IPS-20b (cell line): ENCODE measurements around the gene NLRP9.

Experiments used
- H3K27ac ChIP-seq: one replicate; pipeline ENCODE4 v1.5.1; 2013; ENCODE audit warnings: low read length
- H3K27me3 ChIP-seq: 2 replicates; pipeline ENCODE4 v1.6.1; 2013; ENCODE audit warnings: mild to moderate bottlenecking, low read length, inconsistent platforms; ENCODE audit not compliant: insufficient read depth
- H3K36me3 ChIP-seq: 2 replicates; pipeline ENCODE4 v1.6.1; 2013; ENCODE audit warnings: low read depth, mild to moderate bottlenecking, inconsistent platforms, low read length, moderate library complexity; ENCODE audit not compliant: insufficient read depth
- H3K4me1 ChIP-seq: 2 replicates; pipeline ENCODE4 v1.6.1; 2013; ENCODE audit warnings: mild to moderate bottlenecking, control low read depth, inconsistent platforms, low read length, moderate library complexity; ENCODE audit not compliant: insufficient read depth
- H3K4me3 ChIP-seq: 2 replicates; pipeline ENCODE4 v1.5.1; 2013; ENCODE audit warnings: mild to moderate bottlenecking, low read length, inconsistent platforms
- H3K9ac ChIP-seq: 2 replicates; pipeline ENCODE4 v1.6.1; 2013; ENCODE audit warnings: low read depth, mild to moderate bottlenecking, inconsistent platforms, low read length, moderate library complexity
- H3K9me3 ChIP-seq: 2 replicates; pipeline ENCODE4 v1.6.1; 2013; ENCODE audit warnings: mild to moderate bottlenecking, low read depth, low read length, inconsistent platforms; ENCODE audit not compliant: insufficient read depth

NLRP9 gene

GRCh38 chr19:55700813-55701212 is 37.4 kb downstream of the NLRP9 start:
- Histone ChIP-seq H3K4me3 (no peak overlapping the region), H3K9ac (no peak overlapping the region), H3K9me3 (peaks cover 27% of the 10 kb centered on the region), H3K27me3 (no peaks in the 10 kb centered on the region), H3K4me1 (no peaks in the 10 kb centered on the region), H3K27ac (no peak overlapping the region), H3K36me3 (peaks cover 33% of the 10 kb centered on the region)

DNA sequence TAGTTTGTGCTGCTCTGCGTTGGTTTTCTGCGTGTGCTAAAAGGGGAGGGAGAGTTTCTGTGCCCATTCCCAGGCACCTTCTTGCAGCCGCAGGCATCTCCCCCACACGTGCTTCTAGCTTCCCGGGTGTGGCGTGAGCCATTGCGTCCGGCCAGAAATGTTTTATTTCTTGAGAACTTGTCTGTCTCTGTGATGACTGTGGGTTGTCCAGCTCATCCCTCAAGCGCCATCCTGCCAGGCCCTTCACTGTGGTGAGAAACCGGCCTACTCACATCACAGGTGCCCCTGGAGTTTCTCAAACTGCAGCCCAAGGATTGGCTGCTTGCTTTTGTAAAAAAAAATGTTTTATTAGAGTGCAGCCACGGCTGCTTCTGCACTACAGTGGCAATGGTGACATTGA is 39.0 kb downstream of the NLRP9 start:
- Histone ChIP-seq H3K27ac (no peak overlapping the region), H3K9ac (no peak overlapping the region), H3K36me3 (peaks cover 41% of the 10 kb centered on the region), H3K27me3 (no peaks in the 10 kb centered on the region), H3K4me3 (no peak overlapping the region), H3K9me3 (peaks cover 14% of the 10 kb centered on the region), H3K4me1 (no peaks in the 10 kb centered on the region)

DNA sequence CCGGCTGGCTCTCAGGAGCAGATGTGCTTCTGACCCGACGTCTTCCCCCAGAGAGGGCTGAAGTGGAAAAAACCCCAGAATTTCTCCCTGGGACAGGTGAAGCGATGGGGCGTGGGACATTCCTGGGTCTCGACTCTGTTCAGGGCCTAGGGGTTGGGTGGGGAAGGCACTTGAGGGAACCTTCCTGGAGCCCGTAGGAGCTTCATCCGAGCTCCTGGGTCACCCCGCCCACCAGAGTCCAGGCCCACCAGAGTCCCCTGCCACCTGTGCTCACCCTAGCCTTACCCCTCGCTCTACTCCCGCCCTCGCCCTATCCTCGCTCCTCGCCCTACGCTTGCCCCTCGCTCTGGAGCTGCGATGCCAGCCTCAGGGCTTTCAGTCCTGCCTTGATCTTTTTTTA is 39.9 kb downstream of the NLRP9 start:
- peaks cover 46% of the 10 kb centered on the region for H3K36me3 ChIP-seq
- H3K4me1 ChIP-seq: no peaks in the 10 kb centered on the region
- peaks cover 5% of the 10 kb centered on the region; the same call in 1 of the 2 replicates for H3K9me3 ChIP-seq
- no peak overlapping the region for H3K4me3 ChIP-seq
- no peak overlapping the region for H3K27ac ChIP-seq
- no peak overlapping the region for H3K9ac ChIP-seq
- no peaks in the 10 kb centered on the region for H3K27me3 ChIP-seq

DNA sequence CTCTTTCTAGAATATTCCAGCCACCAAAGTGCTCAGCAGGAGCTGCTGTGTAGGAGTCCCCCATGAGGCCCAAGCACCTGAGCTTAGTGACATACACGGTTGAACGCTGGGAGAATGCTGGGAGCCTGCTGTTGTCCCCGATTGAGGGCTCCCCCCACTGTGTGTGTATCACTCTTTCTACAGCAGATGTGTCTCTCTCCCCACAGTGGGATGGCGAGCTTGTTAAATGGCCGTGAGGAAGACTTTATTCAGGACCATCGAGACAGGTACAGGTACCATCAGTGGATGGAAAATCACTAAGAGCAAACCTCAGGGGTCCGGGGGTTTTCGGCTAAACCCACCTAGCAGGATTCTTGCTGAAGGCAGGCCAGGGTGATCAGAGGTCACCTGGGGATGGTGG is 40.5 kb downstream of the NLRP9 start:
- H3K9ac ChIP-seq: no peak overlapping the region
- H3K27me3 ChIP-seq: no peaks in the 10 kb centered on the region
- peaks cover 5% of the 10 kb centered on the region; the same call in 1 of the 2 replicates for H3K9me3 ChIP-seq
- H3K4me3 ChIP-seq: no peak overlapping the region
- no peak overlapping the region for H3K27ac ChIP-seq
- H3K4me1 ChIP-seq: no peaks in the 10 kb centered on the region
- peaks cover 52% of the 10 kb centered on the region for H3K36me3 ChIP-seq

DNA sequence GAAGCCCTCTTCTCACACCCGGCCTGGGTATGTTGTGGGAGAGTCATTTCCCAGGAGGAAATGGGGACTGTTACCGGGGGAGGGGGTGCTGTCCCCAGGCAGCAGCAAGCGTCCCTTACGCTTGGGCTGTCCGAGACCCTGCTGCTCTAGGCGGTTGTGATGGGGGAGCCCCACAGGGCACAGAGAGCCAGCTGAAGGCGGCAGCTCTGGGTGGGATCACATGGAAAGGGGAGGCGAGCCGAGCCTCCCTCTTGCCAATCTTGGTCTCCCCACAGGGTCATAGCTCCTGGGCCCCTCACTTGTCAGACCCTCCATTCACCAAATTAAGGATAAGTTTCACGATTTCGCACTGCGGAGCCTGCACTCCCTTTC is 41.1 kb downstream of the NLRP9 start:
- no peaks in the 10 kb centered on the region for H3K27me3 ChIP-seq
- H3K4me1 ChIP-seq: no peaks in the 10 kb centered on the region
- H3K4me3 ChIP-seq: no peak overlapping the region
- peaks cover 52% of the 10 kb centered on the region for H3K36me3 ChIP-seq
- H3K9ac ChIP-seq: no peak overlapping the region
- H3K9me3 ChIP-seq: no peaks in the 10 kb centered on the region
- no peak overlapping the region for H3K27ac ChIP-seq

DNA sequence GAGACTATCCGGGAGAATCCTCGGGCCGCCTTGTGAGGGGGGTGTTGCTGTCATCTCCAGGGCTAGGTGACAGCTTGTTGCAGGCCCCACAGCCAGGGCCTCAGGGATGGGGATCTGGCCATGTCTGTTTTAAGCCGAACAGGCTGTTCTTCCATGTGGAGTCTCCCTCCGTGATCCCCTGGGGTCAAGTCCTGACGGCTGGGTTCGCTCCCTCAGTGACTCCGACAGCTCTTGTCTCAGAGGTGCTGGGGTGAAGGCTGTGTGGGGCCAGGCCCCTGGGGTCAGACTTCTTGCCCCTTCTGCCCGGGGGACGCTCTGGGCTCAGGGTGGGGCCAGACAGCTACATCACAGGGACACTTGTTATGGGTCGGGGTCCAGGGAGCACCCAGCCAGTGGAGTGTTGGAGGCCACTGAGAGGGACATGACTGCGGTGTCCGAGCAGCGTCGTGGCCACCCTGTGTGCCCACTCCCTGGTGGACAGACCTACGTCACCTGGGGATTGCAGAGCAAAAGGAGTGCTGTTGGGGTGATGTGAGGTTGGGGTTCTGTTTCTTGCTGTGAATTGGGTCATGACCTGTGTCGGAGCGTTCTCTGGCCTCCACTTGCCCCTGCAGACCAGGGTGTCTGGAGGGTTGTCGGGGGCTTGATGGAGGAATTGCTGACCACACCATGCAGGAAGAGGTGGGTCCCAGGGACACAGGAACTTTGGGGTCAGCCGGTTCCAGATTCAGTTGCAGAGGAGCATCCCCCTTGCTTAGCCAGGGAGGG is 41.7 kb downstream of the NLRP9 start:
- Histone ChIP-seq H3K27ac (no peak overlapping the region), H3K36me3 (peaks cover 52% of the 10 kb centered on the region), H3K4me1 (no peaks in the 10 kb centered on the region), H3K27me3 (no peaks in the 10 kb centered on the region), H3K9me3 (no peaks in the 10 kb centered on the region), H3K4me3 (no peak overlapping the region), H3K9ac (no peak overlapping the region)

DNA sequence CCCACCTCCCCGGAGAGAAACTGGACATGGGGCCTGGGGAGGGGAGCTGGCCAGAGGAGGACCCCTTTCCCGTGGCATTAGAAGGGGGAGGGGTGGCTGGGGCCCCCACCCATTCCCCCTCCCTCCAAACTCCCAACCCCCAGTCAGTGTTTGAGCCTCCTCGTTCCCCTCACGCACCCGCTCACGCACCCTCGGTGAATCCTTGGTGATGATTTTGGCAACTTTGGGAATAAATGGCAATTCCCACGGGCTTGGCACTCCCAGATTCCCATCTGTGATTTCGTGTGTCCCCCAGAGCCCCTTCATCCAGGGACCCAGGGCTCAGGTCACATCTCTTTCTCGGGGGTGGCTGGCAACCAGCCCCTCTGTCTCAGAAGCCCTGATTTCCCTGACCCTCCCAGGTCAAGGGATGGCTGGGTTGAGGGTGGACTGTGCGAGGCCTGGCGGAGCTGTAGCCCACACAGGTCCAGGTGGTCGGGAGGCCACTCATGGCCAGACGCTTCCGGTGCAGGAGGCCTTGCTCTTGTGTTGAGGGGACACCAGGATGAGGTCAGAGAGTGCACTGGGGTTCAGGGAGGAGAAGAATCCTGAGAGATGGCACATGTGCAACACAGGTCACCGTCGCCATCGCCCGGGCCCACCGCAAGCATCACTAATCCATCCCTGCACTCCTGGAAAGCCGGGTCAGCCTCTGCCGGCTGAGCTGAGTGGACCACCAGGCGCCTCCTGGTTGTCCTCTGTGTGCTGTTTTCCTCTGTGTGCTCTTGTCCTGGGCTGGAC is 42.5 kb downstream of the NLRP9 start:
- H3K27ac ChIP-seq: no peak overlapping the region
- H3K4me3 ChIP-seq: no peak overlapping the region
- no peaks in the 10 kb centered on the region for H3K9me3 ChIP-seq
- no peak overlapping the region for H3K9ac ChIP-seq
- H3K27me3 ChIP-seq: no peaks in the 10 kb centered on the region
- H3K36me3 ChIP-seq: peaks cover 54% of the 10 kb centered on the region
- no peaks in the 10 kb centered on the region for H3K4me1 ChIP-seq

GRCh38 chr19:55694656-55695491 is 43.3 kb downstream of the NLRP9 start:
- Histone ChIP-seq H3K36me3 (peaks cover 62% of the 10 kb centered on the region), H3K4me1 (no peaks in the 10 kb centered on the region), H3K9ac (no peak overlapping the region), H3K27ac (no peak overlapping the region), H3K4me3 (no peak overlapping the region), H3K9me3 (no peaks in the 10 kb centered on the region), H3K27me3 (no peaks in the 10 kb centered on the region)

- Histone ChIP-seq H3K27me3 (no peaks in the 10 kb centered on the region), H3K4me1 (no peaks in the 10 kb centered on the region), H3K27ac (no peak overlapping the region), H3K9me3 (no peaks in the 10 kb centered on the region), H3K9ac (no peak overlapping the region), H3K36me3 (peaks cover 67% of the 10 kb centered on the region), H3K4me3 (no peak overlapping the region)
Measured at GRCh38 chr19:55694241-55694655, 44.0 kb downstream of the NLRP9 start.

DNA sequence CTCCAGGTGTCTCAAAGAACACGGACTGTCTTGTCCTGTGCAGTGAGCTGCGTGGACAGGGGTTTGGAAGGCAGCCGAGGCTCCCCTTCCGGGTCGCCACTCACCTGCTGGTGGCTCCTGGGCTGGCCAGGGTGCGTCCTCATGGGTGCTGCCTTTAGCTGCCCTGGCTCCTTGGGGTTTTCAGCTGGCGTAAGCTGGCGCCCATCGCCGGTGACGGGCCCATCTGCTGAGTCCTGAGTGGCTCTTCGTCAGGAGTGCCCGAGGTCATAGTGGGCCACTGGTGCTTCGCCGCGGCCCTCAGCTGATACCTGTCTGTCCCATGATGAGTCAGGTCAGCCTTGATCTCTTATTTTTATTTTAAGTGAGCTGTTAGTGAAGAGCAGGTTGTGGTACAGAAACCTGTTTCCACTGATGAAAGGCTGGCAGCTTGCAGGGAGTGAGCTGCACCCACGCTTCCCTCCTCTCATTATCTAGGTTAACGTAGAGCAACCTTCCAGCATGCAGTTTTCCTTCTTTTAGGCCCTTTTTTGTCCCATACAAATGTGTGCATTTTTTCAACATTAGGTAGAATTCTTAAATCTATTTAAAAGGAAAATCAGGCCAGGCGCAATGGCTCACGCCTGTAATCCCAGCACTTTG is 44.7 kb downstream of the NLRP9 start:
- no peak overlapping the region for H3K4me3 ChIP-seq
- H3K4me1 ChIP-seq: no peaks in the 10 kb centered on the region
- no peak overlapping the region for H3K9ac ChIP-seq
- H3K36me3 ChIP-seq: peaks cover 70% of the 10 kb centered on the region
- H3K9me3 ChIP-seq: no peaks in the 10 kb centered on the region
- H3K27ac ChIP-seq: no peak overlapping the region
- H3K27me3 ChIP-seq: no peaks in the 10 kb centered on the region

- no peaks in the 10 kb centered on the region for H3K9me3 ChIP-seq
- H3K36me3 ChIP-seq: peaks cover 68% of the 10 kb centered on the region
- H3K4me1 ChIP-seq: no peaks in the 10 kb centered on the region
- no peaks in the 10 kb centered on the region for H3K27me3 ChIP-seq
- H3K27ac ChIP-seq: no peak overlapping the region
- H3K9ac ChIP-seq: no peak overlapping the region
- no peak overlapping the region for H3K4me3 ChIP-seq
Measured at GRCh38 chr19:55692681-55693081, 45.5 kb downstream of the NLRP9 start.
